Activated naive CD4-positive, alpha-beta T cell treated with anti-CD3 and anti-CD28 coated beads, Interleukin-2, amount 50 U/mL, for 16 hours (primary cell): Measurements from ENCODE around the gene OTUB1.
A peak's percentile ranks its signal among the peaks of the same experiment; 100 is the strongest.
"Not testable (repeated sequence)": the region's sequence is repeated elsewhere in the genome, so short reads cannot be mapped to it uniquely, and the experiment has no call there.

Source experiments
- DNase-seq: peaks from one replicate; pipeline ENCODE4 v3.0.0-alpha.2; 2020

OTUB1 gene

DNA sequence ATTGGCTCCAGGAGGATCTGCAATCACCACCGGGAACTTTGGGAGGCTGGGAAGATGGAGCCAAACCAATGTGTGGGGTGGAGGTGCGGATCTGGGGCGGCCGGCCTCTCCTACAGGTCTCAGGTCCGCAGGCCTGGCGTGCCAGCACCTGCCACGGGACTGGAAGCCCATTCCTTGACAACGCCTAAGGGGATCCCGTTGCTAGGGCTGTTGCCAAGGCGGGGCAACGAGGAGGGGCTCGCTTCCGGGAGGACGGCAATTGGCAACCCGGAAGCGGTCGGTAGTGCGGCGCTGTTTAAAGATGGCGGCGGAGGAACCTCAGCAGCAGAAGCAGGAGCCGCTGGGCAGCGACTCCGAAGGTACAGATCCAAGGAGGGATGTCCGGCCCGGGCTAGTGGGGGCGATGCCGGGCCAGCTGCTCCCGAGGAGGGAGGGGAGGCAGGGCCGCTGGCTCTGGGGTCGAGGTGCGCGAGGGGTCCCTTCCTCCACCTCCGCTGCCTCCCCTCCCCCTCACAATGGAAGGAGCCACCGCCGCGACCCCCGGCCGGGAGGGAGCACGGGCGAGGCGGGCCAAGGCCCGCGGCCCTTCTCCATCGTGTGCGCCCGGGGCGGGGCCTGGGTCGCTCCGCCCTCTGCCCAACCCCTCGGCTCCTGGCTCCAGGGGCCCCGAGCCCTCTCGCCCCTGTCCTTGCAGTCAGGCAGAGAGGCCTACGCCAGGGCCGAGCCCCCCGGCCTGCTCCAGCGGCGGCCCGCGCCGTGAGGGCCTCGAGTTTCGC is at the start of gene OTUB1:
OTUB1 (plus strand) TSS at position 283 of the 776 bp plus-strand sequence; CDS start at position 302, 19 bp downstream.
- DNase-seq, result peak; percentile 88

DNA sequence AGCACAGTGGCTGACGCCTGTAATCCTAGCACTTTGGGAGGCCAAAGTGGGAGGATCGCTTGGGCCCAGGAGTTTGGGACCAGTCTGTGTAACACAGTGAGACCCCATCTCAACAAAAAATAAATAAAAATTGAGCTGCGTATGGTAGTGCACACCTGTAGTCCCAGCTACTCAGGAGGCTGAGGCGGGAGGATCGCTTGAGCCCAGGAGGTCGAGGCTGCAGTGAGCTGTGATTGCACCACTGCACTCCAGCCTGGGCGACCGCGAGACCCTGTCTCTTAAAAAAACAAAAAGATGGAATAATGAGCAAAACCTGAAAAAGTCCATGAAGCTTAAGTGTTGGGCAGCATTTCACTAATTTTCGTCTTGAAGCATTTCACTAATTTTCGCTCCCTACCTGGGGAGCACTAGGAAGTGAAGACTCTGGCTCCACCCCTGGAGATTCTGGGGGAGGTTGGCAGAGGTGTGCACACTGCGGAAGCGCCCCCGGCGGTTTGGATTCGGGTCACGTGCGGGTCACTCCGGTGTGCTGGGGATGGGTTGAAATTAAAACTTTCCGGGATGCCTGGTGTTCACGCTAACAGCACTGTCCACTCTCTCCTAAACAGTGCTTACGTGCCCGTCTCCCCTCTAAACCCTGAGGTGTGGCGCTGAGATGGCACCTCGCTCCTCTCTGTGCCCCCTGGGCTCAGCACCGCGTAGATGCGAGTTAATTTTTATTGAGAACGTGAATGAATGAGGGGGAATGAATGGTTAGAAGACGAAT is 48.3 kb upstream of the OTUB1 start:
- DNase-seq, result peak; percentile 30

DNA sequence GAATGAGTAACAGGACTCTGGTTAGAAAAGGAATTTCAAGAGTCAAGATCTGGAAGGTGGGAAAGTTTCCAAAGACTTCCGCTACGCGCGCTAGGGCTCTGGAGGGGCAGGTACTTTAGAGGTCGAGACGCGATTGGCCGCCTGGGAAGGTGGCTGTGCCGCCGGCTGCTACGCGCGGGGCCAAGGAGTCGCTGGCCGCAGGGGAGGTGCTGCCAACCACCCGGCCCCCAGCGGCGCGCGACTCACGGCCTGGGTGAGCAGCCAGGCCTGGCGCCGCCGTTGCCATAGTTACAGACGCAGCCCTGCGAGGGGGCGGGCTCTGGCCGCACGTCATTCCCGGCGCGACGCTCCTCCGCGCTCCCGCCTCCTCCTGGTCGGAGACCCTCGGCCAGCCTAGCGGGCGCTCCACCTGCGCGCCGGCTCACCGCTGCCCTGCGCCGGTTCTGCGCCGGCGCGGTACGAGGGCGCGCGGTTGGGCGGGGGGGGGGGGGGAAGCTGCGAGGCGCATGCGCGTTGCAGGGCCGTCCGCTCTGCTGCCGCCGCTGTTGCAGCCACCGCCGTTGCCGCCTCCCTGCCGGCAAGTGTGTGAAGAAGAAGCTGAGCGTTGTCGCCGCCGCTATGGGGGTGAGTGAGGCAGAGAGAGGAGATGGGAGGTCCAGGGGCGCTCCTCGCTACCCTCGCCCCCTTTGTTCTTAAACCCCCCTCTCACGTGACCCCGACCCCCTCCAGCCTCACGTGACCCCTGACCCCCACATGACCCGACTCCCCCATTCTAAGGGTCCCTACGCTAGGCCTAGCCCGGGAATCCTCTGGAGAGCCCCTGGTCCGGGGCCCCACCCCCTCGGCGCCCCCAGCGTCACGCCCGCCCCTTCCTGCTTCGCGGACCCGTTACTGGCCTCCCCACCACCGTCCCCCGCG is 47.5 kb upstream of the OTUB1 start, which contains the start of gene NAA40:
NAA40 (plus strand) TSS at position 524 of the 918 bp plus-strand sequence; CDS start at position 619, 95 bp downstream.
- peak; percentile 91 for DNase-seq

- no peak for DNase-seq
Measured at GRCh38 chr11:63939397-63939891, 46.8 kb upstream of the OTUB1 start.

GRCh38 chr11:63940786-63941185 is 45.5 kb upstream of the OTUB1 start:
- no peak for DNase-seq

DNA sequence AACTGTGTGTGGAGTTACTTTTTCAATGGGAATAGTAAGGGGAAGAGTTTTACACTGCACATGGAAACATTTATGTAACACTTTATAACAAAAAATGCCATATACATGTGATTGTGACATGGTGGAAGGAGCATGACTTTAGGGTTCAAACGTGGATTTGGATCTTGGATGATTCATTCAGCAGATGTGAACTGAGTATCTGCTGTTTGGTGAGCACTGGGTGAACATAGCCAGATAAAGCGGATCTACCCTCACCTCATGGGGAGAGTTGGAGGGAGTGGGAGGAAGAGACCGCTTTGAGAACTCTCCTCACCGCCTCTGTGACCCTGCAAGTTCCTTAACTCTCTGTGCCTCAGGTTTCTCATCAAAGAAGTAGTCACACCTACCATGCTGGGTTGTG is 44.3 kb upstream of the OTUB1 start:
- no peak for DNase-seq

DNA sequence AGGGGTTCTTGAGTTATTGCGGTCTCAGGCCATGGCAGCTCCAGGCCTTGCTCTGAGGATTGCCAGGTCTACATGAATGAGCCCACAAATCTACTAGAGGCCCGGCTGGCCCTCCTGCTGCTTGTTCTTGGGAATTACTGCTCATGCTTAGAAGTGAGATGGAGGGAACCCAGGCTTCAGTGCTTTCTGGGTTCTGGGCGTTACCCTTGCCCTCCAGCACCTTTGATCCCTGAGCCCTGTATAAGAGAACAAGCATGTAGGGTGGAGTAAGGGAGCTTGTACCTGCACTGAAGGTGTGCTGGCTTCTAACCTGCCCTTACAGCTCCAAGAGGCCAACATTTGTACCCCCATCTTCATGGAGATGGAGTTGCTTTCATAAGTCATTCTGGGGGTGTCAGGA is 43.4 kb upstream of the OTUB1 start:
- no peak for DNase-seq

DNA sequence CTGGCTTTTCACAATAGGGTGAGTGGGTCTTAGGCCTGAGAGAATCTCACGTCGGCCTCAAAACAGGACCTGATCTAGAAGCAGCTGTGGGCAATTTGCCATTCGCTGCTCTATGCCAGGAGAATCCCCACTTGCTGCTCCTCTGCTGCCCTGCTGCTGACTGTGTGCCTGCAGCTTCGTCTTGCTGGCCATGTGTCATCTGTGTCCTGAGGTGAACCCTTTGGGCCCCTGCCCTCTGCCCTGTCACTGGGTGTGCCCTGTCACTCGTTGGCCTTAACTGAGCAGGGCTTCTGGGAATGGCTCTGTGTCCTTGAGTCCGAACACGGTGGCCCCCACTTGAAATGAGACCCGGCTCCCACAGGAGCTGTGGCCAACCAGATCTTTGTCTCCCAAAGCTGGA is 41.3 kb upstream of the OTUB1 start:
- no peak for DNase-seq

DNA sequence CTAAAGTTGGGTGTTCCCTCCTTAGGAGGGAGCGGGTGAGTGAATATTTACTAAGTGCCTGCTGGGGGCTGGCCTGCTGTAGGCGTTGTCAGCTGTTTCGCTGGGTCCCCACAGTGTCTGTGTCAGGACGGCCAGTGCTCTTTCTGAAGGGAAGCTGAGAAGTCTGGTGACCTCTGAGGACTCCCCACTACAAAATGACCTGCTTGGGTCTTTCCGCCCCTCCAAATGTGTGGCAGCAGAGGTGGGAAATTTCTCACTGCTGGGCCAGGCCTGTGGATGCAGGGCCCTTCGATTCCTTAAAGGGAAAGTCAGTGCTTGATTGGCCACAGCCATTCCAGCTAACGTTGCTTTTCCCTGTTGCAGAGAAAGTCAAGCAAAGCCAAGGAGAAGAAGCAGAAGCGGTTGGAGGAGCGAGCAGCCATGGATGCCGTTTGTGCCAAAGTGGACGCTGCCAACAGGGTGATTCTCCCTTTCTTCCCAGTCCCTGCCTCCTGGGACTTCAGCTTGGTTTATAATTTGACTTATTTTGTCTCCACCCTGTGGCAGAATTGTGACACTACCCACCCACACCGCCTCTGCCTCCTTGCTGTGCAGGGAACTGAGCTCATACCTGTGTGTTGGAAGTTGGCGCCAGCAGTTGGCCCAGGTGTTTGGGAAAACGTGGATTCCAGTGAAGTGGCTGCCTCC is 40.6 kb upstream of the OTUB1 start:
- peak; percentile 50 for DNase-seq

- no peak for DNase-seq
Measured at GRCh38 chr11:63951779-63952536, 34.3 kb upstream of the OTUB1 start.

- no peak for DNase-seq
Measured at GRCh38 chr11:63952570-63952969, 33.7 kb upstream of the OTUB1 start.

DNA sequence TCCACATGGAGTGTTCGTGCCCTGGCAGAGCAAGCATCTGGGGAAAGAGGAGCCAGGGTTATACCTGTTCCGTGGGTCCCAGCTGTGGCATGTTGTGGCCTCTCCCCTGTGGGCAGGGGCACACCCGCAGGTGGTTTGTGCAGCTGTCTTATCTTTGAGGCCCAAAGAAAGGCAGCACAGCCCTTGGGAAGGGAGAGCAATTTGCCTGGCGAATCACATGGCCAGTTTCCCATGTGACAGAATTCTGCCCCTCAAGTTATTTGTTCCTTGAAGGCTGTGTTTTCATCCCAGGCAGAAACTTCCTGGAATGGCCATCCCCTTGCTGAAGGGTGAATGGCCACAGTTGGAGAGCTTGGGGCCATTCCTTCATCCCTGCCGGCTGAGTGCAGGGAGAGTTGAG is 28.2 kb upstream of the OTUB1 start:
- no peak for DNase-seq

GRCh38 chr11:63961608-63962412 is 24.4 kb upstream of the OTUB1 start:
- no peak for DNase-seq

GRCh38 chr11:63963895-63964294 is 22.3 kb upstream of the OTUB1 start:
- DNase-seq, result not testable (repeated sequence)

DNA sequence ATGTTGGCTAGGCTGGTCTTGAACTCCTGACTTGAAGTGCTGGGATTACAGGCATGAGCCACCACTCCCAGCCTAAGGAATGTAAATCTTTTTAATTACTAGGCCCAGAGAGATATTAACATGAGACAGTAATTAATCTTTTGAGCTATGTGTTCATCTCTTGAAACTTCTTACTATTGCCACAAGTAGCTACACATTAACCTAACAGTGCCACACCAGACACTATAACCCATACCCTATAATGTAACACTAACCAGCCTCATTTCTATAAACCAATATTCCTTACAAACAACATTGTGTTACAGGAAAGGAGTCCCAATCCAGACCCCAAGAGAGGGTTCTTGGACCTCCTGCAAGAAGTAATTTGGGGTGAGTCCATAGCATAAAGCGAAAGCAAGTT is 19.8 kb upstream of the OTUB1 start:
- no peak for DNase-seq

- no peak for DNase-seq
Measured at GRCh38 chr11:63969461-63969860, 16.8 kb upstream of the OTUB1 start.

DNA sequence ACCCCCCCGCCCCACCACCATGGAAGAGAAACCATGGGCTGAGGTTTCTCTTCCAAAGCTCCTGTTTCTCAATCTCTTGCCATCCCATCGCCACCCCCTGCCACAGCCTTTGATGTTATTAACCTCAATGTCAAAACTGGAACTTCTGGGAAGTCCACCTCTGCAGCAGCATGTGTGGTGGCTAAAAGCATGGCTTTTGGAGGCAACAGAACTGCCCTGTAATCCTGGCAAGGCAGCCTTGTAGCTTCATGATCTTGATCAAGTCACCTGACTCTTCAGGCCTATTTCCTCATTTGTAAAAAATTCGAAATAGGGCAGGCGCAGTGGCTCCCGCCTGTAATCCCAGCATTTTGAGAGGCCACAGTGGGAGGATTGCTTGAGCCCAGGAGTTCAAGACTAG is 15.3 kb upstream of the OTUB1 start:
- DNase-seq, result no peak

DNA sequence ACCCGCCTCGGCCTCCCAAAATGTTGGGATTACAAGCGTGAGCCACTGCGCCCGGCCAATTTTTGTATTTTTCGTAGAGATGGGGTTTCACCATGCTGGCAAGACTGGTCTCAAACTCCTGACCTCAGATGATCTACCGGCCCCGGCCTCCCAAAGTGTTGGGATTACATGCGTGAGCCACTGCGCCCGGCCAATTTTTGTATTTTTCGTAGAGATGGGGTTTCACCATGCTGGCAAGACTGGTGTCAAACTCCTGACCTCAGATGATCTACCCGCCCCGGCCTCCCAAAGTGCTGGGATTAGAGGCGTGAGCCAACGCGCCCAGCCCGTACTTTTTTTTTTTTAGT is 12.4 kb upstream of the OTUB1 start:
- DNase-seq, result not testable (repeated sequence)

DNA sequence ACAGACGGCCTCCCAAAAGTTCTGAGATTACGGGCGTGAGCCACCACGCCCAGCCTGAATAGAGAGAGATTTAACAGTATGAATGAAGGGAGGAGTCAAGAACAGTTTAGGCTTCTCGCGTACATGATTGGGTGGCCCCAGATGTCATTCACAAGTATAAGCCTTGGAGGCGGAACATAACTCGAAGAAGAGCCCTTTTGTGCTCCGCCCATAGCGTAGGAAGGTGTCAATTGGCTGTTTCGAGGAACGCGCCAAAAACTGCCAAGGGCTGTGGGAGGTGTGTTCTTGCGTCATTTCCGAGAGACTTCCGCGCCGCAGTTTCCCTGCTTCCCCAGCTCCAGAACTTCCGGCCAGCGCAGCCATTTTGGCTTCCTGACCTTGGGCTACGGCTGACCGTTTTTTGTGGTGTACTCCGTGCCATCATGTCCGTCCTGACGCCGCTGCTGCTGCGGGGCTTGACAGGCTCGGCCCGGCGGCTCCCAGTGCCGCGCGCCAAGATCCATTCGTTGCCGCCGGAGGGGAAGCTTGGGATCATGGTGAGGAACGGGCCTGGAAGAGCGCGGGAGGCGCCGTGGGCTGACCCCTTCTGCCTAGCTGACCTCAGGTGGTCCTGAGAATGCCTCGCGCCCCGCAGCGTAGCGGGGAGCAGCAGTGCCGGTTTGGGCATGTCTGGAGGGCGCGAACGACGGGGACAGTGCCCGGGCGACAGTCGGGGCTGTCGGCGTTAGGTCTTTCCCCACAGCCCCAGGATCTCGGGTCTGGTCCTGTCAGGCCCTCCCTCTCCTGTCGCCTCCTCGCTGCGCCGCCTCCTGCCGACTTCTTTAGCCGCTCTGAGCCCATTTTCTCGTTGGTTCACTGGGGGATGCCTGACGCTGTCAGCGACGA is 11.7 kb upstream of the OTUB1 start, which contains the start of gene COX8A:
COX8A (plus strand) TSS at position 362 of the 885 bp plus-strand sequence; CDS start at position 423, 61 bp downstream.
- DNase-seq, result peak; percentile 95
